ENCODE data around the gene KCNJ8.

DNA sequence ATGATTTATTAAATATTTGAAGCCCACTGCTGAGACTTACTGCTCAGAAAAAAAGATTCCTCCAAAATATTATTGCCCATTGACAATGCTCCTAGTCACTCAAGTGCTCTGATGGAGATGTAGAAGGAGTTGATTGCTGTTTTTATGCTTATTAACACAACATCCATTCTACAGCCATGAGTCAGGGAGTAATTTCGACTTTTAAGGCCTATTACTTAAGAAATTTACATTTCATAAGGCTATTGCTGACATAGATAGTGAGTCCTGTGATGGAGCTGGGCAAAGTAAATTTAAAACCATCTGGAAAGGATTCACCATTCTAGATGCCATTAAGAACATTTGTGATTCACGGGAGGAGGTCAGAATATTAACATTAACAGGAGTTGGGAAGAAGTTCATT is 5.2 kb downstream of the KCNJ8 start:
- TF ChIP-seq ZNF274 (IDR thresholded peaks at IDR 0.05; ENCODE audit: low read depth, low read length) (no peak), SUZ12 (IDR thresholded peaks at IDR 0.05; ENCODE audit: extremely low read depth, insufficient read depth, insufficient read length) (no peak)

All from NT2/D1 (cell line).